Ascending aorta (tissue), 2 donors: Measurements from ENCODE around the gene UMAD1. TPM values are rescaled to one million over a fixed set of nuclear protein-coding genes. Genes with fewer than 3 reads are reported as not detected.

ENCODE experiments used
- DNase-seq, 2 donors: peaks; one replicate each; pipeline ENCODE4 v3.0.0-alpha.2; 2019; ENCODE audit warnings: low spot score in 2 of 2
- H3K27ac ChIP-seq, 2 donors: fragments of 200-600 bp; sonication (generic); one replicate each; pipeline ENCODE4 v1.5.1; 2016 to 2017; ENCODE audit warnings: mild to moderate bottlenecking in 1 of 2
- H3K27me3 ChIP-seq: fragments of 200-600 bp; sonication (generic); one replicate; pipeline ENCODE4 v1.5.1; 2017
- H3K36me3 ChIP-seq, 2 donors: fragments of 200-600 bp; sonication (generic); one replicate each; pipeline ENCODE4 v1.5.1; 2016
- H3K4me1 ChIP-seq, 2 donors: fragments of 200-600 bp; sonication (generic); one replicate each; pipeline ENCODE4 v1.5.1; 2016 to 2017; ENCODE audit warnings: mild to moderate bottlenecking in 1 of 2
- H3K4me3 ChIP-seq, 2 donors: fragments of 200-600 bp; sonication (generic); one replicate each; pipeline ENCODE4 v1.5.1; 2016 to 2017; ENCODE audit warnings: mild to moderate bottlenecking in 1 of 2
- H3K9me3 ChIP-seq, 2 donors: fragments of 200-600 bp; sonication (generic); one replicate each; pipeline ENCODE4 v1.5.1; 2016
- intact Hi-C: fragments of 100-400 bp; cut with DNase I; formaldehyde crosslinking; loops from one replicate; pipeline ENCODE4 v1.15.1; 2023
- total RNA-seq: library from RNA; depleted of rRNA; stranded (reverse); fragments of >200 nt; gene quantifications from one replicate; pipeline ENCODE4 v1.1.0, GENCODE V29; 2016
- TF ChIP-seq, protein P1 (sequence below), 3 experiments: fragments of 200-600 bp in 2 of 3; fragments of 450-650 bp in 1 of 3; sonication (generic) in 2 of 3; IDR thresholded peaks; one replicate each; pipeline ENCODE4 v1.5.1; 2016 to 2019; ENCODE audit warnings: antibody characterized with exemption in 3 of 3, mild to moderate bottlenecking in 1 of 3, moderate library complexity in 1 of 3

Gene UMAD1
- total RNA-seq, 1 donor from 2014 or later: 17.7 TPM

- H3K27me3 ChIP-seq: no peaks in the 10 kb centered on the region
Observed at GRCh38 chr7:7720750-7721621, 80.4 kb downstream of the UMAD1 start.

DNA sequence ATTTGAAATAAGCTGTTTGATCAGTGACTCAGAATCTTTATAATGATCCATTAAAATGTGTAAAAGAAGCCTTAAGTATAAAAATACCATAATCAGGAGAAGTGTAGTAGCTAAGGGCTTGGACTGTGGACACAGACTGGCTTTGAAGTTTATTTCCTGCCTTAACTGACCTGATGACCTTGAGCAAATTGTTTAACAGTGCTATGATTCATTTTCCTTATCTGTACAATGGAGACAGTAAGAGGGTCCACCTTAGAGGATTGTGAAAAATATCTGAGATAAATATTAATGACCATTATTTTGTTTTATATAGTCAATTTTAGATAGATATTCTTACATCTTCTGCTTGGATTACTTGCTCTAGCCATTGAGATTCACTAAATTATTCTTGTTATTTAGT, 91.2 kb downstream of the UMAD1 start:
- Histone ChIP-seq H3K27ac (no peak overlapping the region), H3K36me3 (no peaks in the 10 kb centered on the region), H3K9me3 (no peaks in the 10 kb centered on the region), H3K4me1 (peaks cover 0 to 4% of the 10 kb centered on the region in 2 donors), H3K4me3 (no peak overlapping the region), H3K27me3 (no peaks in the 10 kb centered on the region)
- TF ChIP-seq, protein P1, sequence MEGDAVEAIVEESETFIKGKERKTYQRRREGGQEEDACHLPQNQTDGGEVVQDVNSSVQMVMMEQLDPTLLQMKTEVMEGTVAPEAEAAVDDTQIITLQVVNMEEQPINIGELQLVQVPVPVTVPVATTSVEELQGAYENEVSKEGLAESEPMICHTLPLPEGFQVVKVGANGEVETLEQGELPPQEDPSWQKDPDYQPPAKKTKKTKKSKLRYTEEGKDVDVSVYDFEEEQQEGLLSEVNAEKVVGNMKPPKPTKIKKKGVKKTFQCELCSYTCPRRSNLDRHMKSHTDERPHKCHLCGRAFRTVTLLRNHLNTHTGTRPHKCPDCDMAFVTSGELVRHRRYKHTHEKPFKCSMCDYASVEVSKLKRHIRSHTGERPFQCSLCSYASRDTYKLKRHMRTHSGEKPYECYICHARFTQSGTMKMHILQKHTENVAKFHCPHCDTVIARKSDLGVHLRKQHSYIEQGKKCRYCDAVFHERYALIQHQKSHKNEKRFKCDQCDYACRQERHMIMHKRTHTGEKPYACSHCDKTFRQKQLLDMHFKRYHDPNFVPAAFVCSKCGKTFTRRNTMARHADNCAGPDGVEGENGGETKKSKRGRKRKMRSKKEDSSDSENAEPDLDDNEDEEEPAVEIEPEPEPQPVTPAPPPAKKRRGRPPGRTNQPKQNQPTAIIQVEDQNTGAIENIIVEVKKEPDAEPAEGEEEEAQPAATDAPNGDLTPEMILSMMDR (IDR thresholded peaks at IDR 0.05): no peak
- intact Hi-C loops: no loop called here
- no peak for DNase-seq

More at GRCh38 chr7:7720750-7721621, 80.4 kb downstream of the UMAD1 start:
- H3K36me3 ChIP-seq: no peaks in the 10 kb centered on the region
- H3K9me3 ChIP-seq: no peaks in the 10 kb centered on the region
- TF ChIP-seq, protein P1 (IDR thresholded peaks at IDR 0.05): no peak
- H3K4me1 ChIP-seq: no peaks in the 10 kb centered on the region
- H3K4me3 ChIP-seq: no peak overlapping the region
- H3K27ac ChIP-seq: no peak overlapping the region
- no peak for DNase-seq
- intact Hi-C loops: no loop called here

GRCh38 chr7:7732621-7733281, 92.2 kb downstream of the UMAD1 start:
- Histone ChIP-seq H3K9me3 (no peaks in the 10 kb centered on the region), H3K4me3 (no peak overlapping the region), H3K27ac (peak overlapping the region; percentile 7 to 20), H3K36me3 (no peaks in the 10 kb centered on the region), H3K27me3 (no peaks in the 10 kb centered on the region), H3K4me1 (peaks cover 0 to 4% of the 10 kb centered on the region in 2 donors)
- intact Hi-C loops: no loop called here
- DNase-seq: no peak
- TF ChIP-seq, protein P1 (IDR thresholded peaks at IDR 0.05): no peak

DNA sequence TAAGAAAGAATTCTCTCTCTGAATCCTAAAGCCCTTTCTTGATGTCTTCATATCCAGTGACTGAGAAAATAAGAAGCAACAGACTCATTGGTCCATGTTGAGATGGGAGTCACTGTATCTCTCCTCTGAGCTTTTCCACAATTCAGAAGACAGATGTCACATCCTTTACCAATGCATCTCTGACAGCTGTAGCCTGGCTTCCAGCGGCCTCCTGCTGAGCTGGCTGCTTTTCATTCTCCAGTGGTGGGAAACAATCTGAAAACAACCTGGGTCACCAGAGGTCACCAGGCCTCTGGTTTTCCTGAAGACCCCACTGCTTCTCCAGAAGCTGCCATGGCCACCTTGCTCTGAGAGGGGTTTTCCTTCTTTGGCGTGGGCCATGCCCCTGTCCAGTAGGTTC, 96.1 kb downstream of the UMAD1 start:
- Histone ChIP-seq H3K9me3 (no peaks in the 10 kb centered on the region), H3K36me3 (no peaks in the 10 kb centered on the region), H3K27me3 (no peaks in the 10 kb centered on the region), H3K4me1 (peaks cover 0 to 7% of the 10 kb centered on the region in 2 donors), H3K4me3 (no peak overlapping the region), H3K27ac (no peak overlapping the region)
- intact Hi-C loops: no loop called here
- no peak for DNase-seq
- TF ChIP-seq, protein P1 (IDR thresholded peaks at IDR 0.05): no peak

DNA sequence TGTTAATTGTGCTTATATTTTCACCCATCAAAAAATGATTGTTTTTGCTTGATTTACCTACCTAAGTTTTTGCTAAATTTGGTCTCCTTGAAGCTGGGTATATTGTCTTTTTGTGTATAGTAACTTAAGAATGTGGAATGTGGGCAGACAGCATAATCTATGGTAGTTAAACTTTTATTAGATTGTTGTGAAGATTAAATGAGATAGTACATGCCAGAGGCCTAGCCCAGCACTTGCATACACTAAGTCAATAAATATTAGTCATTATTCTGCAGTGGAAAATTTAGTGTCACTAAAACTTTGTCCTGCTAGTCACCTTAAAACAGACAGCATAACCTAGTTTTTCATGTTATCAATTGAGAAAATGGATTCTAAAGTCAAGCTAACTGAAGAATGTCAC, 97.1 kb downstream of the UMAD1 start:
- TF ChIP-seq, protein P1 (IDR thresholded peaks at IDR 0.05): no peak
- H3K36me3 ChIP-seq: no peaks in the 10 kb centered on the region
- H3K4me1 ChIP-seq: peaks cover 0 to 6% of the 10 kb centered on the region in 2 donors
- no peaks in the 10 kb centered on the region for H3K27me3 ChIP-seq
- intact Hi-C loops: no loop called here
- DNase-seq: no peak
- no peak overlapping the region for H3K4me3 ChIP-seq
- H3K27ac ChIP-seq: no peak overlapping the region
- H3K9me3 ChIP-seq: no peaks in the 10 kb centered on the region
